Measurements from ENCODE around the gene PRM1.

The PRM1 gene

GRCh38 chr16:11277607-11278337, 3.4 kb downstream of the PRM1 start:
- Mint-ChIP-seq H3K9me3 (no peaks in the 10 kb centered on the region), H3K4me3 (no peak overlapping the region), H3K27ac (no peak overlapping the region), H3K36me3 (no peaks in the 10 kb centered on the region), H3K4me1 (peaks cover 4% of the 10 kb centered on the region), H3K27me3 (peaks cover 2% of the 10 kb centered on the region)
- ATAC-seq (ENCODE audit: low read depth) (no peak), DNase-seq (ENCODE audit: low spot score in 2 of 2) (no peak)

GRCh38 chr16:11276896-11277593, 4.1 kb downstream of the PRM1 start:
- no peak overlapping the region for H3K4me3 Mint-ChIP-seq
- ATAC-seq (ENCODE audit: low read depth), result no peak
- H3K9me3 Mint-ChIP-seq, result no peaks in the 10 kb centered on the region
- peaks cover 4% of the 10 kb centered on the region for H3K4me1 Mint-ChIP-seq
- no peaks in the 10 kb centered on the region for H3K36me3 Mint-ChIP-seq
- peaks cover 2% of the 10 kb centered on the region for H3K27me3 Mint-ChIP-seq
- H3K27ac Mint-ChIP-seq, result no peak overlapping the region
- DNase-seq (ENCODE audit: low spot score in 2 of 2), result no peak

- no peaks in the 10 kb centered on the region for H3K9me3 Mint-ChIP-seq
- ATAC-seq (ENCODE audit: low read depth) (no peak), DNase-seq (ENCODE audit: low spot score in 2 of 2) (no peak)
- no peak within 1 kb of the TSS for H3K4me3 Mint-ChIP-seq
- H3K27me3 Mint-ChIP-seq, result peaks cover 2% of the 10 kb centered on the region
- peaks cover 4% of the 10 kb centered on the region for H3K4me1 Mint-ChIP-seq
- no peak within 1 kb of the TSS for H3K27ac Mint-ChIP-seq
- no peaks in the 10 kb centered on the region for H3K36me3 Mint-ChIP-seq
These were observed 4.8 kb downstream of the PRM1 start, which contains the start of gene PRM2 for GRCh38 chr16:11276143-11276895. PRM2 (minus strand) TSS chr16:11276480; CDS start chr16:11276370, 110 bp downstream.

- Mint-ChIP-seq H3K27ac (no peak overlapping the region), H3K27me3 (peaks cover 2% of the 10 kb centered on the region), H3K9me3 (no peaks in the 10 kb centered on the region), H3K4me3 (no peak overlapping the region), H3K4me1 (peaks cover 4% of the 10 kb centered on the region), H3K36me3 (no peaks in the 10 kb centered on the region)
- no peak for ATAC-seq (ENCODE audit: low read depth)
- no peak for DNase-seq (ENCODE audit: low spot score in 2 of 2)
These were observed 6.2 kb downstream of the PRM1 start for GRCh38 chr16:11274964-11275363.

- Mint-ChIP-seq H3K27ac (no peak overlapping the region), H3K36me3 (no peaks in the 10 kb centered on the region), H3K9me3 (no peaks in the 10 kb centered on the region), H3K4me3 (no peak overlapping the region), H3K4me1 (no peaks in the 10 kb centered on the region), H3K27me3 (peaks cover 2% of the 10 kb centered on the region)
- DNase-seq (ENCODE audit: low spot score in 2 of 2) (no peak), ATAC-seq (ENCODE audit: low read depth) (no peak)
These were observed 7.3 kb downstream of the PRM1 start for GRCh38 chr16:11273721-11274324.

- ATAC-seq (ENCODE audit: low read depth), result no peak
- H3K4me1 Mint-ChIP-seq, result no peaks in the 10 kb centered on the region
- H3K27ac Mint-ChIP-seq, result no peak within 1 kb of the TSS
- no peaks in the 10 kb centered on the region for H3K36me3 Mint-ChIP-seq
- H3K9me3 Mint-ChIP-seq, result no peaks in the 10 kb centered on the region
- no peak for DNase-seq (ENCODE audit: low spot score in 2 of 2)
- no peak within 1 kb of the TSS for H3K4me3 Mint-ChIP-seq
- peaks cover 2% of the 10 kb centered on the region for H3K27me3 Mint-ChIP-seq
These were observed 8.0 kb downstream of the PRM1 start, which contains the start of gene PRM3 for GRCh38 chr16:11272921-11273720. PRM3 (minus strand) TSS chr16:11273629; CDS start chr16:11273595, 34 bp downstream.

GRCh38 chr16:11272484-11272883, 8.6 kb downstream of the PRM1 start:
- no peaks in the 10 kb centered on the region for H3K9me3 Mint-ChIP-seq

GRCh38 chr16:11271610-11272009, 9.5 kb downstream of the PRM1 start:
- DNase-seq (ENCODE audit: low spot score in 2 of 2) (no peak), ATAC-seq (ENCODE audit: low read depth) (no peak)
- no peaks in the 10 kb centered on the region for H3K36me3 Mint-ChIP-seq
- H3K4me1 Mint-ChIP-seq, result no peaks in the 10 kb centered on the region
- H3K27ac Mint-ChIP-seq, result no peak overlapping the region
- no peaks in the 10 kb centered on the region for H3K9me3 Mint-ChIP-seq
- H3K27me3 Mint-ChIP-seq, result peaks cover 2% of the 10 kb centered on the region
- H3K4me3 Mint-ChIP-seq, result no peak overlapping the region

More at GRCh38 chr16:11272484-11272883, 8.6 kb downstream of the PRM1 start:
- Mint-ChIP-seq H3K4me3 (no peak overlapping the region), H3K27me3 (peaks cover 2% of the 10 kb centered on the region), H3K36me3 (no peaks in the 10 kb centered on the region), H3K4me1 (no peaks in the 10 kb centered on the region), H3K27ac (no peak overlapping the region)
- DNase-seq (ENCODE audit: low spot score in 2 of 2), result no peak
- ATAC-seq (ENCODE audit: low read depth), result no peak

- no peaks in the 10 kb centered on the region for H3K36me3 Mint-ChIP-seq
- no peak overlapping the region for H3K27ac Mint-ChIP-seq
- no peaks in the 10 kb centered on the region for H3K9me3 Mint-ChIP-seq
- no peaks in the 10 kb centered on the region for H3K4me1 Mint-ChIP-seq
- no peak for DNase-seq (ENCODE audit: low spot score in 2 of 2)
- H3K27me3 Mint-ChIP-seq, result peaks cover 2% of the 10 kb centered on the region
- no peak overlapping the region for H3K4me3 Mint-ChIP-seq
- no peak for ATAC-seq (ENCODE audit: low read depth)
These were observed 10.4 kb downstream of the PRM1 start for GRCh38 chr16:11270602-11271162.

- DNase-seq (ENCODE audit: low spot score in 2 of 2) (no peak), ATAC-seq (ENCODE audit: low read depth) (no peak)
- H3K36me3 Mint-ChIP-seq, result no peaks in the 10 kb centered on the region
- H3K27me3 Mint-ChIP-seq, result no peaks in the 10 kb centered on the region
- H3K27ac Mint-ChIP-seq, result no peak within 1 kb of the TSS
- no peaks in the 10 kb centered on the region for H3K9me3 Mint-ChIP-seq
- no peak within 1 kb of the TSS for H3K4me3 Mint-ChIP-seq
- peaks cover 6% of the 10 kb centered on the region for H3K4me1 Mint-ChIP-seq
These were observed 12.2 kb downstream of the PRM1 start, which contains the start of gene TNP2 for GRCh38 chr16:11268921-11269375. TNP2 (minus strand) TSS chr16:11269325; CDS start chr16:11269262, 63 bp downstream.

- no peaks in the 10 kb centered on the region for H3K9me3 Mint-ChIP-seq
- H3K36me3 Mint-ChIP-seq, result no peaks in the 10 kb centered on the region
- ATAC-seq (ENCODE audit: low read depth), result no peak
- H3K4me3 Mint-ChIP-seq, result no peak overlapping the region
- no peak overlapping the region for H3K27ac Mint-ChIP-seq
- DNase-seq (ENCODE audit: low spot score in 2 of 2), result no peak
- H3K4me1 Mint-ChIP-seq, result peaks cover 16% of the 10 kb centered on the region
- no peaks in the 10 kb centered on the region for H3K27me3 Mint-ChIP-seq
These were observed 16.0 kb downstream of the PRM1 start for GRCh38 chr16:11265124-11265523.

GRCh38 chr16:11264155-11264832, 16.8 kb downstream of the PRM1 start:
- no peaks in the 10 kb centered on the region for H3K27me3 Mint-ChIP-seq
- H3K27ac Mint-ChIP-seq, result no peak overlapping the region
- ATAC-seq (ENCODE audit: low read depth) (peak; percentile 66), DNase-seq (ENCODE audit: low spot score in 2 of 2) (no peak)
- peaks cover 19% of the 10 kb centered on the region for H3K4me1 Mint-ChIP-seq
- no peak overlapping the region for H3K4me3 Mint-ChIP-seq
- H3K36me3 Mint-ChIP-seq, result no peaks in the 10 kb centered on the region
- H3K9me3 Mint-ChIP-seq, result no peaks in the 10 kb centered on the region

Data from memory B cell (primary cell).